SH-SY5Y (cell line): Measurements from ENCODE around the gene TBCD.

Source experiments
- GATA2 ChIP-seq: IDR thresholded peaks from 2 replicates; pipeline ENCODE4 v1.6.1; 2011; ENCODE audit warnings: mild to moderate bottlenecking, low read depth, low read length
- GATA3 ChIP-seq: IDR thresholded peaks from 2 replicates; pipeline ENCODE4 v1.6.1; 2011; ENCODE audit warnings: low read depth, mild to moderate bottlenecking, low read length, moderate library complexity

TBCD gene

DNA sequence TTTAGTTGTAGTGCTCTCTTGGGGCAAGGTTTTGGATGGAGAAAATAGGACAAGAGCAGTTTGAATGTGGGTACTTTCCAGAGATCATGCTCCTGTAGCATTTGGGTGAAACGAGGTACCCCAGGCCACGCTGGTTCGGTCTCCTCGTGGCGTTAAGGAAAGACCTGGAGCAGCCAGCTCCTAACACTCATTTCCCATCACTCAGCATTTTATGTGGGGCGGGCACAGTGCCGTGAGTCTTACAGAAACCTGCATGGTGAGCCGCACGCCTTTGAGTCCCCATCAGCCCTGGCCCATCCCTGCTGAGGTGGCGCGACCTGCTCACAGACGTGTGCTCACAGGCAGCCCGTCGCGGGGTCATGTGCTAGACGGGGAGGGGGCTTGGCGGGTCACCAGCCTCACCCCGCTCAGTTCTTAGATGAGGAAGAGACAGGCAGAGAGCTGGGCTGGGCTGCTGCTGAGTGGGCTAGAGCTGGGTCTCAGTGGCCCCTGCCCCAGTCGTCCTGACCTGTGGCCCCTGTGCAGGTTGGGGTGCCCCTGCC, 37.3 kb downstream of the TBCD start:
- TF ChIP-seq GATA2: no peak
- TF ChIP-seq GATA3: no peak

DNA sequence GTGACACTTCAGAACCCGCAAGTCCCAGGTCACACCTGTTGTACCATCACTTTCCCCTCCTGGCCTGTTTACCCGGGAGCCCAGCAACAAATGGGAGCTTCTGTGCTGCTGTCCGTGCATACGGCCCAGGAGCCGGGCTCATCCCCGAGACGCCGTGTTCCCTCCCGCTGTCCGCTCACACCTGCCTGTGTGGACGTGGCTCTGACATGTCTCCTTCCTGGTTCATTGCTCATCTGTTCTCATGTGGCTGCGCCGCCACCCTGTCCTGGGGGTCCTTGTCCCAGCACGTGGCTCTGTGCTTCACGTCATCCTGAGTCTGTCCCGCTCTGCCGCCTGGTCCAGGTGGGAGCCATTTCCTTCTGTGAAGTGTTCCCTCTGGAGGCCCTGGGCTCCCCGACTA, 37.9 kb downstream of the TBCD start:
- no peak for TF ChIP-seq GATA3
- TF ChIP-seq GATA2: no peak

DNA sequence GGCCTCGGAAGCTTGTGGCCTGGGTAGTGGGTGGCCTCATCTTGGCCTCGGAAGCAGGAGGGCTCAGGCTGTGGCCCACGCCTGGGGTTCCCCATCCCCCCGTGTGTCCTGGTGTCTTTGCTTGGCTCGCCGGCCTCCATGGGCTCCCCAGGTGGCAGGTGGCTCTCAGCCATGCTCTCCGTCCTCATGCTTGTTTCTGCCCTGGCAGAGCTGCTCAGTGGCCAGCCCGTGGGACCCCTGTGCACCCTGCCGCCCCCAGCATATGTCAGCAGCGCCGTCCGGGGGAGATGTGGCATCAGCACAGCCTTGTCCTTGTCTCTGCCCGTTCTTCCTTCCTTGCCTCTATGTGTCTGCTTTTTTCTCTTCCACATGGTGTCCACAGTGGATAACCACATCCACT, 38.5 kb downstream of the TBCD start:
- TF ChIP-seq GATA2: no peak
- TF ChIP-seq GATA3: no peak

DNA sequence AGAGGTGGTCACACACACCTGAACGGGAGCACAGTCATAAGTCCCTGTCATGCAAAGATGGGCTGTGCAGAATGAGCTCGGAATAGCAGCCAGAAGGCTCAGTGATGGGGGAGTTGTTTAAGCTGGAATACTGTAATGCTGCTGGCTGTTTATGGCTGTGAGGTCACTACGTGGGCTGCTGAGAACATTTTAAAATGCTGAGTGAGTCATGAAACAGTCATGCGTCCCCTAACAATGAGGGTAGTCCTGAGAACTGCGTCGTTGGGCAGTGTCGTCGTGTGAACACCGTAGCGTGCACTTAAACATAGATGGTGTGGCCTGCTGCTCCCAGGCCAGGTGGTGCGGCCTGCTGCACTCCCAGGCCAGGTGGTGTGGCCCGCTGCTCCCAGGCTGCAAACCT, 39.7 kb downstream of the TBCD start:
- no peak for TF ChIP-seq GATA3
- no peak for TF ChIP-seq GATA2

DNA sequence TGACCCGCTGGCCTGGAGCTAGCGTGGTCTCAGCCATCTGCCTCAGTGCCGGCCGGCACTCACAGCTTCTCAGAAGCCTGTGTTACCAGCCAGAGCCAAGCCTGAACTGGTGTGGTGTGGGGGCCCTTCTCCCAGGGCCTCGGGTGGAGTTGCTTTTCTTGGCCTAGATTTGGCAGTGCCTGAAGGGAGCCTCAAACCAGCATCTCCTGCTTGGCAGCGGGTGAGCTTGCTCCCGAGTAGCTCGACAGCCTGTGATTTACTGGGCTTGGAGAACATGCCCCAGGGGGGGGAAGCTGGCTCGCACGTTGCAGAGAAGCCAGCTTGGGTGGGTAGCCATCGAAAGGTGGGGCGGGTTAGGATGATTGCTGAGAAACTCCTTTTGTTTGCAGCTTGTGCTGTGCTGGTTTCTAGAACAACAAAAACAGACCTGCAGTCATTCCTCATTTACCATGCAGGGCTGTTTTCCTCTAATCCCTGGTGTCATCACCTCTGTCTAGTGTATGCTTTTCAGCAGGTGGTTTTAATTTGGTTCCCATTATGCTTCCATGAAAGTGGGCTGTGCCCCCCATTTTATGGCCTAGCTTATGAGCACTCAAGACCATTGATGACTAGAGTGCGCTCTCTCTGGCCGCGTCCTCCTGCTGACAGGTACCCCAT, 42.2 kb downstream of the TBCD start:
- TF ChIP-seq GATA2: no peak
- no peak for TF ChIP-seq GATA3

DNA sequence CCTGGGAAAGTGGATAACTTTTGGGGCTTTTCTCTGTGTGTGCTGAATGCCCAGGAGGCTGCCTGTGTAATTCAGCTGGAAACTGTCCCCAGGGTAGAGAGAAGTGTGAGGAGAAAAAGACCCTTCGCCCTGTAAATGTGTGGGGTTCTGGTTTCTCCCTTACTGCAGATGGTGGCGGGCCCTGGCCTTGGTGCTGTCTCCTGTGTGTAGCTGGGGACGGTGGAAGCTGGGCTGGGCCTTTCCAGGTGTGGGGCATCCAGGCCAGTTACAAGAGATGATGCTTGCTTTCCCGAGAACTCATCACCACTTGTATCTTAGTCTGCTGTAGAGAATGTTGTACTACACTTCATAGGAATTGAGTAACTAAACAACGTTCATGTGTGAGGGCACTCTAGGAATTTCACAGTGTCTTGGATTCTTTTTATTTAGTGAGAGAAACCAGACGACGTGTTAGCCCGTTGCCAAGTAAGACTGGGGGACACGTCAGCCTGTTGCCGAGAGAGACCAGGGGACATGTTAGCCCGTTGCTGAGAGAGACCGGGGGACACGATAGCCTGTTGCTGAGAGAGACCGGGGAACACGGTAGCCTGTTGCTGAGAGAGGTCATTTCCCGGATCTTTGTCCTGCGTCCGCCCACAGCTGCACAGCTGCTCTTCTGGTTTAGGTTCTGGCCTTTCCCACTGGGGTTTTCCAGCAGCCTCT, 43.1 kb downstream of the TBCD start:
- no peak for TF ChIP-seq GATA3
- no peak for TF ChIP-seq GATA2

DNA sequence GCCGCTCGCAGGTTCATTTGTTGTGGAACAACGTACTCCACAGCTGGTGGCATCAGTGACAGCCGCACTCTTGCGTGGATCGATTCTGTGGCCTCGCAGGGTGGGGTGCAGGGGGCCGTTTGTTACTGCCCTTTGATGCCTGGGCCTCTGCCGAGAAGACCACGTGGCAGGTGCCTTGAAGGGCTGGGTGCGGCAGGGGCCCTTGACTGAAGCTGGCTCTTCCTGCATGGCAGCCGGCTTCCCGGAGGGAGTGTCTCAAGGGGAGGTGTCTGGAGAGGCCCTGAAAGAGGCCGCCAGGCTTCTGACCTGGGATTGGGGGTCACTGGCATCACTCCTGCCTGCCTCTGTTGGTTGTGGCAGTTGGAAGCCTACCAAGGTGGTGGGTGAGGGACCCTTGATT, 43.8 kb downstream of the TBCD start:
- TF ChIP-seq GATA2 (no peak), GATA3 (no peak)

DNA sequence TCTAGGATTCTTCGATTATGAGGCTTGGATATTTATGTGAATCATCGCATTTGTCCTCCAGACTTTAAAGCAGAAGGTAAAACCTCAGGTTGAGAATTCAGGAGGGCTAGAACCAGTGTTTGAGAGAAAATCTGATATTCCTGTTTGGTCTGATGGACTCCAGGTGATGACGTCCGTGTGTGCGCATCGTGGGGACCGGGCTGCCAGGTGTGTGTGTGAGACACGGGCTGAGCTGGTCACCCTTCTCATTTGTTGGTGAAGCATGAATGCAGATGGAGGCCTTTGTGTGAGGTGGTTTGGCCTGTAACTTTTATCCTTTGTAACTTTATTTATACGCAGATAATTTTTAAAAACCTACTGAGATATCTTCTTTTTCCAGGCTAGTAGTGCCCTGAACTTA, 45.2 kb downstream of the TBCD start:
- TF ChIP-seq GATA2 (no peak), GATA3 (no peak)

DNA sequence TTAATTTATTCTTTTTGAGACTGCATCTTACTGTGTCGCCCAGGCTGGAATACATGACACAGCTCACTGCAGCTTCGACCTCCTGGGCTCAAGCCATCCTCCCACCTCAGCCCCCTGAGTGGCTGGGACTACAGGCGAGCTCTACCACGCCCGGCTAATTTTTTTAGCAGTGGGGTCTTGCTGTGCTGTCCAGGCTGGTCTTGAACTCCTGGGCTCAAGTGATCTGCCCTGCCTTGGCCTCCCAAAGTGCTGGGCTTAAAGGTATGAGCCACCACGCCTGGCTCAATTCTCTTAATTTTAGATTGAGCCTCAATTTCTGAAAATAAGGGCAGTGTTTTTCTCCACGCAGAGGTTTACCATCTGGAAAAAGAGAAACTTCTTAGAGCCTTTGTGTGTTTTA, 46.9 kb downstream of the TBCD start:
- no peak for TF ChIP-seq GATA3
- TF ChIP-seq GATA2: no peak

DNA sequence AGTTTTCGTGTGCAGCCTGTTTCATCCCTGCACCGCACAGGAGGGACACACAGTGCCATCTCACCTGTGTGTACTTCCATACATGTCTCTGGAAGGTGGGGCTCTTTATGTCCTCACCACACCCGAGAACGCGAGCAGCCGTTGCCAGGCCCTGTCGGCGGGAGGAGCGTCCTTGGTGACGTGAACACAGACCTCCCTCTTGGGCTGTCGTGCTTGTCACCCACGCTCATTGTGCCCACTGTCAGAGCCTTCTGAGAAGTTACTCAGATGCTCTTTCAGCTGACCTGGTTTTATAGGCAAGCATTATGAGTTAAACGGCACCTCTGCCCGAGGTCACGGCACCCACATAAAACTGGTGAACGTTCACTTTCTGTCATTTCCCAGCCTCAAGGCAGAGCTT, 47.7 kb downstream of the TBCD start:
- TF ChIP-seq GATA3 (no peak), GATA2 (no peak)

DNA sequence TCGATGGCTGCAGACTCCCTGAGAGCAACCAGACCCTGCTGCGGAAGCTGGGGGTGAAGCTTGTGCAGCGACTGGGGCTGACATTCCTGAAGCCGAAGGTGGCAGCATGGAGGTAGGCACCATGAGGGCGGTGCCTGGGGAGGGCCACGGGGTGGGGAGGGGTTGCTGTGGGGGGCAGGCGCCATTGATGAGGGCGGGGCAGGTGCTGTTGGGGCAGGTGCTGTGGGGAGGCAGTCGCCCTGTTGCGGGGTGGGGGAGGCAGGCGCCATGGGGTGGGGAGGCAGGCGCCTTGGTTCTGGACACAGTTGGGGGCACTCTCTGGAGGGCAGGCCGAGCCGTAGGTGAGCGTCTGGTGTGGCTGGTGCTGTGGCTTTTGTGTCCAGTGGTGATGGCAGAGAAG, 49.0 kb downstream of the TBCD start:
- no peak for TF ChIP-seq GATA2

DNA sequence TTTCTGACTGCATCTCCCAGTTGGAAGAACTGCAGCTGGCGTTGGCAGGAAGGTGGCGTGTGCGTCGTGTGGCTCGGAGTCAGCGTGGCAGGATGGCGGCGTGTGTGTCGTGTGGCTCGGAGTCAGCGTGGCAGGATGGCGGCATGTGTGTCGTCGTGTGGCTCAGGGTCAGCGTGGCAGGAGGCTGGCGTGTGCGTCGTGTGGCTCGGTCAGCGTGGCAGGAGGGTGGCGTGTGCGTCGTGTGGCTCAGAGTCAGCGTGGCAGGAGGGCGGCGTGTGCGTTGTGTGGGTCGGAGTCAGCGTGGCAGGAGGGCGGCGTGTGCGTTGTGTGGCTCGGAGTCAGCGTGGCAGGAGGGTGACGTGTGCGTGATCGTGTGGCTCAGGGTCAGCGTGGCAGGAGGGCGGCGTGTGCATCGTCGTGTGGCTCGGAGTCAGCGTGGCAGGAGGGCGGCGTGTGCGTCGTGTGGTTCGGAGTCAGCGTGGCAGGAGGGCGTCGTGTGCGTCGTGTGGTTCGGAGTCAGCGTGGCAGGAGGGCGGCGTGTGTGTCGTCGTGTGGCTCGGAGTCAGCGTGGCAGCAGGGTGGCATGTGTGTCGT, 49.6 kb downstream of the TBCD start:
- TF ChIP-seq GATA3 (no peak), GATA2 (no peak)

DNA sequence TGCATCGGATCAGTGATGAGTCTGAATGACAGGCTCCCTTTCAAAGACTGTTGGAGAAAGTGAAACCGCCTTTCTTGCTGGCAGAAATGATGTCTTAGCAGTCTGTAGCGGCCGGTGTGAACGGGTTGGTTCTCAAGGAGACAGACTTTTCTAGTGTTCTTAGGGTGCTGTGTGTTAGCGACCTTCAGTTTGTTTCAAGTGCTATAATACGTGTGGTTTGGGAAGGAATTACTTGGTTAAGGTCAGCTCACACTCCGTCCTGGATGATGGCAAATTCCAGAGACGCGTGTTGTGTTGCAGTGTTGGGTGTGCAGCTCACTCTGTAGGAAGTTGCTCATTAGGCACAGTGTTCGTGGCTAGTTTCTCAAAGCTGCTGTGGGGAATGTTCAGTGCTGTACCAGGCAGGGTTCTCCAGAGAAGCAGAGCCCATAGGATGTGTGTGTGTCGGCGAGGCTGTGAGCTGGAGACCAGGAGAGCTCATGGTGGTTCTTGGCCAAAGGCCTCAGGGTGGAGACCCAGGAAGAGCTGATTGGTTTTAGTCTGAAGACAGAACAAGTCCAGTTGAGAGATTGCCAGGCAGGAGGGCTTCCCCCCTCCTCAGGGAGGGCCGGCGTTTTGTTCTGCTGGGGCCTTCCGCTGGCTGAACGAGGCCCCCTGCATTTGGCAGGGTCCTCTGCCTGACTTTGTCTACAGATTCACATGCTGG, 50.4 kb downstream of the TBCD start:
- TF ChIP-seq GATA3 (no peak), GATA2 (no peak)

DNA sequence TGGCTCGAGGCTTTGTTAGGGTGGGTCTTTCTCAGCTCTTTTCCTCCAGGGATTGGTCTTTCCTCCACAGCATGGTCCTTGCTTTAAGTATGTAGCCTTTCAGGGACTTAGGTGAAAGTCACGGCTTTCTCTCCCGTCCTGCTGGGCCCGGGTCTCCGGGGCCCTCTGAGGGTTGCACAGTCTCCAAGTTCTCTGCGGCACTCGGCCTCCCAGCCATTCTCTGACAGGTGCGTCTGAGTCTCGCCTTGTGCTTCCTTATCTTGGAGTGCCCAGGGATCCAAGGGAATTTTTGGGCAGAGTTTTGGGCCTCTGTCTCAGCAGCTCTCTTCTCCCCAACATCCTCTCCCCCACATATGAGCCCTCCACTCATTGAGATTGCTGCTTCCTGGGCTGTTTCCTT, 51.3 kb downstream of the TBCD start:
- TF ChIP-seq GATA2 (no peak), GATA3 (no peak)
